NB4 (cell line): Measurements from ENCODE around the gene PGGHG.

Source experiments
- POLR2A ChIP-seq: IDR thresholded peaks from 2 replicates; pipeline ENCODE4 v1.6.1; 2011; ENCODE audit warnings: mild to moderate bottlenecking; ENCODE audit not compliant: insufficient read length; ENCODE audit errors: extremely low read depth
- TF ChIP-seq, protein P1 (sequence below): IDR thresholded peaks from one replicate; pipeline ENCODE4 v1.5.1; 2012; ENCODE audit warnings: low read depth, low read length

DNA sequence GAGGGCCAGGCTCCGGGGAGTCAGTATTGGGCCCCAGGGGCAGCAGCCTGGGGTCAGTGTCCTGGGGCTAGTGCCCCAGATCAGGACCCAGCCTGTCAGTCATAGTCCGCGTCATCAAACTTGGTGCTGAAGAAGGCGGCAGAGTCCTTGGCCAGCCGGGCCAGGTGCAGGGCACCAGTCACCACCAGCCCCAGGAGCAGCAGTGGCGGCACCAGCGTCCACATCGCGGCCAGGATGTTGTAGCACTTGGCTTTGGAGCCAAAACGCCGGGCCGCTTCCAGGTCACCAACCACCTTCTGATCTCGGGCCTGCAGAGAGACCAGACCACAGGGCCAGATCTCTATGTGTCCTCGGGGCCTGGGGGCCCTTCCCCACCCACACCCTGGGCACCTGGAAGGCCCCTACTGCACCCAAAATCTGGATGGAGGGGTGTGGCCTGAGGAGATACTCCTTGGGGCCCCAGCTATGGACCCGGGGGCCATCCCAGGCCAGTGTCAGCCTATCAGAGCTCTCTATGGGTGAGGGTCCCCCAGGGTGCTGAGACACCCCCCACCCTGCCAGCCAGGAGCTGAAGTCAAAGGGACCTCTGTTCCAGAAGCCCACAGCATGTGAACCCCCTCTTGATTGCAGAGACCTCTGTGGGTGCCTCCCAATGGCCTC lies 9.6 kb downstream of the PGGHG start:
- TF ChIP-seq, protein P1, sequence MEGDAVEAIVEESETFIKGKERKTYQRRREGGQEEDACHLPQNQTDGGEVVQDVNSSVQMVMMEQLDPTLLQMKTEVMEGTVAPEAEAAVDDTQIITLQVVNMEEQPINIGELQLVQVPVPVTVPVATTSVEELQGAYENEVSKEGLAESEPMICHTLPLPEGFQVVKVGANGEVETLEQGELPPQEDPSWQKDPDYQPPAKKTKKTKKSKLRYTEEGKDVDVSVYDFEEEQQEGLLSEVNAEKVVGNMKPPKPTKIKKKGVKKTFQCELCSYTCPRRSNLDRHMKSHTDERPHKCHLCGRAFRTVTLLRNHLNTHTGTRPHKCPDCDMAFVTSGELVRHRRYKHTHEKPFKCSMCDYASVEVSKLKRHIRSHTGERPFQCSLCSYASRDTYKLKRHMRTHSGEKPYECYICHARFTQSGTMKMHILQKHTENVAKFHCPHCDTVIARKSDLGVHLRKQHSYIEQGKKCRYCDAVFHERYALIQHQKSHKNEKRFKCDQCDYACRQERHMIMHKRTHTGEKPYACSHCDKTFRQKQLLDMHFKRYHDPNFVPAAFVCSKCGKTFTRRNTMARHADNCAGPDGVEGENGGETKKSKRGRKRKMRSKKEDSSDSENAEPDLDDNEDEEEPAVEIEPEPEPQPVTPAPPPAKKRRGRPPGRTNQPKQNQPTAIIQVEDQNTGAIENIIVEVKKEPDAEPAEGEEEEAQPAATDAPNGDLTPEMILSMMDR = no peak
- TF ChIP-seq POLR2A = no peak
